ENCODE data around the gene UBE2M. TPM values are rescaled to one million over a fixed set of nuclear protein-coding genes. Genes with fewer than 3 reads are reported as not detected.

The UBE2M gene
- total RNA-seq, 1 experiment from 2014 or later: 127 TPM

- Histone ChIP-seq H2BK12ac (ENCODE audit: insufficient read length, low read depth, low read length) (no peak overlapping the region), H4K8ac (replicated peaks; ENCODE audit: insufficient read length, low read depth, low read length) (no peak overlapping the region), H3K14ac (ENCODE audit: insufficient read depth, low read length) (no peak overlapping the region), H3K9me3 (ENCODE audit: control insufficient read depth, low read depth, low read length) (no peaks in the 10 kb centered on the region), H4K20me1 (ENCODE audit: control insufficient read depth, insufficient read depth, insufficient read length) (peaks cover 7% of the 10 kb centered on the region), H3K4ac (ENCODE audit: low read depth, low read length) (no peak overlapping the region), H2AK5ac (ENCODE audit: insufficient read length, low read length) (no peak overlapping the region), H3K9ac (ENCODE audit: extremely low read depth, insufficient read length, low read length) (peak overlapping the region; percentile 91), H3K23me2 (ENCODE audit: insufficient read length, low read depth, low read length, poor library complexity, severe bottlenecking) (peaks cover 11% of the 10 kb centered on the region), H3K27me3 (ENCODE audit: insufficient read depth, low read length) (peaks cover 4% of the 10 kb centered on the region; the same call in 1 of the 2 replicates), H2BK5ac (ENCODE audit: insufficient read length, low read length) (no peak overlapping the region), H3K4me2 (ENCODE audit: insufficient read depth, insufficient read length, low read length) (peak overlapping the region; percentile 99), H2BK15ac (ENCODE audit: low read depth, low read length) (no peak overlapping the region), H3K27ac (ENCODE audit: insufficient read length, low read depth, low read length) (no peak overlapping the region), H2BK120ac (ENCODE audit: low read depth, low read length, poor library complexity, severe bottlenecking) (no peak overlapping the region), H3K56ac (ENCODE audit: insufficient read length, low read depth, low read length) (no peak overlapping the region), H2BK20ac (ENCODE audit: low read depth, low read length, poor library complexity, severe bottlenecking) (no peak overlapping the region), H3K79me1 (ENCODE audit: insufficient read depth, low read depth, low read length, poor library complexity, severe bottlenecking) (peaks cover 14% of the 10 kb centered on the region), H3K79me2 (ENCODE audit: insufficient read depth, low read length) (peaks cover 26% of the 10 kb centered on the region), H3T11ph (ENCODE audit: low read length) (no peak overlapping the region), H3K18ac (ENCODE audit: insufficient read length, low read depth, low read length) (no peak overlapping the region), H3K4me1 (ENCODE audit: insufficient read depth, low read length) (peaks cover 4% of the 10 kb centered on the region; the same call in 1 of the 2 replicates), H4K91ac (ENCODE audit: insufficient read length, low read depth, low read length) (no peak overlapping the region), H4K5ac (ENCODE audit: insufficient read length, low read depth, low read length) (no peak overlapping the region), H3K23ac (ENCODE audit: insufficient read length, low read depth, low read length) (no peak overlapping the region), H2AFZ (ENCODE audit: low read length) (no peak overlapping the region)
- H3K27ac Mint-ChIP-seq: peak overlapping the region; percentile 59 to 94 (median 94)
- no peaks in the 10 kb centered on the region; a peak in 1 of 5 replicates for H3K9me3 Mint-ChIP-seq
- H3K4me3 Mint-ChIP-seq: peak overlapping the region; percentile 98 to 100
- peaks cover 17 to 18% of the 10 kb centered on the region in 2 experiments for H3K4me1 Mint-ChIP-seq
- whole genome bisulfite sequencing (ENCODE audit: extremely low coverage, insufficient read length, low lambda C conversion rate): no CpG with 5 or more reads among the region's 21 CpGs
- TF ChIP-seq, protein P1, sequence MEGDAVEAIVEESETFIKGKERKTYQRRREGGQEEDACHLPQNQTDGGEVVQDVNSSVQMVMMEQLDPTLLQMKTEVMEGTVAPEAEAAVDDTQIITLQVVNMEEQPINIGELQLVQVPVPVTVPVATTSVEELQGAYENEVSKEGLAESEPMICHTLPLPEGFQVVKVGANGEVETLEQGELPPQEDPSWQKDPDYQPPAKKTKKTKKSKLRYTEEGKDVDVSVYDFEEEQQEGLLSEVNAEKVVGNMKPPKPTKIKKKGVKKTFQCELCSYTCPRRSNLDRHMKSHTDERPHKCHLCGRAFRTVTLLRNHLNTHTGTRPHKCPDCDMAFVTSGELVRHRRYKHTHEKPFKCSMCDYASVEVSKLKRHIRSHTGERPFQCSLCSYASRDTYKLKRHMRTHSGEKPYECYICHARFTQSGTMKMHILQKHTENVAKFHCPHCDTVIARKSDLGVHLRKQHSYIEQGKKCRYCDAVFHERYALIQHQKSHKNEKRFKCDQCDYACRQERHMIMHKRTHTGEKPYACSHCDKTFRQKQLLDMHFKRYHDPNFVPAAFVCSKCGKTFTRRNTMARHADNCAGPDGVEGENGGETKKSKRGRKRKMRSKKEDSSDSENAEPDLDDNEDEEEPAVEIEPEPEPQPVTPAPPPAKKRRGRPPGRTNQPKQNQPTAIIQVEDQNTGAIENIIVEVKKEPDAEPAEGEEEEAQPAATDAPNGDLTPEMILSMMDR (conservative IDR thresholded peaks at IDR 0.05): no peak
- no peak for DNase-seq
- H3K36me3 Mint-ChIP-seq (ENCODE audit: insufficient read depth in 1 of 3, low read depth in 3 of 3): peaks cover 49 to 56% (median 55%) of the 10 kb centered on the region in 3 experiments
- peaks cover 24% of the 10 kb centered on the region for H3K27me3 Mint-ChIP-seq (ENCODE audit: low read depth)
Measured at GRCh38 chr19:58545286-58546018, 13.0 kb downstream of the UBE2M start.

All from H9 (cell line).